ENCODE measurements around the gene OGFRL1.

OGFRL1 gene

GRCh38 chr6:71335544-71335943, 46.9 kb downstream of the OGFRL1 start:
- no peak for FAIRE-seq

DNA sequence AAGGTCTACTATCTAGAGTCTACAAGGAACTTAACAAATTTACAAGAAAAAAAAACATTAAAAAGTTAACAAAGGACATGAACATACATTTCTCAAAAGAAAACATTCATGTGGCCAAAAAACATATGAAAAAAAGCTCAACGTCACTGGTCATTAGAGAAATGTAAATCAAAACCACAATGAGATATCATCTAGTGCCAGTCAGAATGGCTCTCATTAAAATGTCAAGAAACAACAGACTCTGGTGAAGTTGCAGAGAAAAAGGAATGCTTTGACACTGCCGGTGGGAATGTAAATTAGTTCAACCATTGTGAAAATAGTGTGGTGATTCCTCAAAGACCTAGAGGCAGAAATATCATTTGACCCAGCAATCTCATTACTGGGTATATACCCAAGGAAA, 48.3 kb downstream of the OGFRL1 start:
- FAIRE-seq, result no peak

GRCh38 chr6:71338540-71339316, 50.1 kb downstream of the OGFRL1 start:
- FAIRE-seq, result no peak

DNA sequence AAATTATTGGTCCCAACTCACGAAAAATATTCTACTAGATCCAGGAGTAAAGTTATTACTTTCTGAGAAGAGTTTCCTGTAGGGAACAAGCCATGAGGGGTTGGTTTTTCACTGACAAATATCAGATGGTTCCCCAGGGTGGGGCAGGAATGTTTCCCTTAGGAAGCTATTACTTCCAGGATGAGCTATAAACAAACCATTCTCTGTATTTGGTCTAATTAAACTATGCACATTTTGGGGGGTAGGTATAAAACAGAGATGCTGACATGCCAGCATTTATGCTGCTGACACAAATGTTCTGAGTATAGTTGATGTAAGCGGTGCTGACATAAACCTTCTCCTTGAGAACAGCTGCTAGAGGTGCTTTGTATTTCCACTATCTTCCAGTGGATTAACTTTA, 54.2 kb downstream of the OGFRL1 start:
- no peak for FAIRE-seq

GRCh38 chr6:71345476-71346333, 57.1 kb downstream of the OGFRL1 start:
- FAIRE-seq, result no peak

- FAIRE-seq, result no peak
Measured at GRCh38 chr6:71346334-71346694, 57.7 kb downstream of the OGFRL1 start.

GRCh38 chr6:71347119-71347518, 58.5 kb downstream of the OGFRL1 start:
- FAIRE-seq, result no peak

DNA sequence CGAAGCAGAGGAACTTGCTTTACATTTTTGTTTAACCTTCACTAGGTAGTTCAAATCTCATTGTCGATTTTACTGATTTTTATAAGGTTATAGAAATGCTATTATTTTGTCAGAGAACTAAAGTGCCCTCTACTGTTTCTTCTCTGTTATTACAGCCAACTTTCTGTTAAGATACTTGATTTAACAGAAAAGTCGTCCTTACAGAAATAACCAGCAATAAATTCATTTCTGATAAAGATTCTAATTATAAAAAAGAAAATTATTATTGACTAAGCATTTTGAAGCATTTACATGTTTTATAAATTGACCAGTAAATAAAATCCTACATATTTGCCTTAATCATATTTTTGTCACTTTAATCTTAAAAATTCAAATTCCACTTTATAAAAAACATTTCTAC, 60.8 kb downstream of the OGFRL1 start:
- peak; percentile 99 for FAIRE-seq

- FAIRE-seq, result no peak
Measured at GRCh38 chr6:71349976-71350615, 61.5 kb downstream of the OGFRL1 start.

DNA sequence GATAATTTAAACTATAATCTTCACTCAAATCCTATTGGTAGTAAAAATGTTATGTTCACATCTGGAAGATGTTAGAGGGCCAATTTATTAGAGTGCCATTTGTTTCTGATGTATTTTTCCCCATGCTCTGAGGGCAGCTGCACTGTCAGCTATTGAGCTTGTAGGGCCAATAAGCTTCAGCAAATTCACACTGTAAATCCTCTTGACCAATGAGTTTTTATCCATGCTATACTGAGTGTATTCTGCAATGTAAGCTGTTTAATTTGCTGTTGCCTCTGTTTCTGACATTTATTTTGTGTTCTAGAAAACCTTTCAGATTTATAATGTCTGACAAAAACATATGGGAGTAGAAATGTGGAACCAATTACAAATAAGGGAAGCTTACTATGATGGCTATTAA, 62.6 kb downstream of the OGFRL1 start:
- FAIRE-seq, result no peak
